NB4 (cell line): Measurements from ENCODE around the gene NOP9.

ENCODE experiments used
- CTCF ChIP-seq: IDR thresholded peaks from one replicate; pipeline ENCODE4 v1.5.1; 2012; ENCODE audit warnings: low read depth, low read length
- POLR2A ChIP-seq: IDR thresholded peaks from 2 replicates; pipeline ENCODE4 v1.6.1; 2011; ENCODE audit warnings: mild to moderate bottlenecking; ENCODE audit not compliant: insufficient read length; ENCODE audit errors: extremely low read depth

- no peak for TF ChIP-seq CTCF
- no peak for TF ChIP-seq POLR2A
These were observed 15.1 kb upstream of the NOP9 start for GRCh38 chr14:24284501-24285035.
